GM19193 (cell line): ENCODE data around the gene SLC25A25.
A peak's percentile ranks its signal among the peaks of the same experiment; 100 is the strongest.

Experiments
- POLR2A ChIP-seq: IDR thresholded peaks from 4 replicates; pipeline ENCODE4 v1.6.1; 2011; ENCODE audit not compliant: insufficient read depth, insufficient read length; ENCODE audit errors: extremely low read depth

Gene SLC25A25

GRCh38 chr9:128067645-128068385 lies at the start of gene SLC25A25:
Gene SLC25A25 (plus strand): TSS chr9:128068232. CDS start chr9:128068320, 88 bp downstream.
- TF ChIP-seq POLR2A: peak; percentile 69

- TF ChIP-seq POLR2A: no peak
Measured at GRCh38 chr9:128020692-128021091, 47.3 kb upstream of the SLC25A25 start.

GRCh38 chr9:128021098-128021497 lies 46.9 kb upstream of the SLC25A25 start:
- no peak for TF ChIP-seq POLR2A

- no peak for TF ChIP-seq POLR2A
Measured at GRCh38 chr9:128022886-128023285, 45.1 kb upstream of the SLC25A25 start.

- TF ChIP-seq POLR2A: no peak
Measured at GRCh38 chr9:128024761-128025308, 43.2 kb upstream of the SLC25A25 start.

- no peak for TF ChIP-seq POLR2A
Measured at GRCh38 chr9:128025736-128026135, 42.3 kb upstream of the SLC25A25 start.

GRCh38 chr9:128026255-128026772 lies 41.7 kb upstream of the SLC25A25 start:
- peak; percentile 34 for TF ChIP-seq POLR2A

GRCh38 chr9:128026773-128027541 lies 41.1 kb upstream of the SLC25A25 start:
- TF ChIP-seq POLR2A: no peak

- TF ChIP-seq POLR2A: no peak
Measured at GRCh38 chr9:128027705-128028104, 40.3 kb upstream of the SLC25A25 start.

- TF ChIP-seq POLR2A: no peak
Measured at GRCh38 chr9:128033609-128034008, 34.4 kb upstream of the SLC25A25 start.

- no peak for TF ChIP-seq POLR2A
Measured at GRCh38 chr9:128034821-128035652, 33.0 kb upstream of the SLC25A25 start.

GRCh38 chr9:128042043-128042442 lies 26.0 kb upstream of the SLC25A25 start:
- no peak for TF ChIP-seq POLR2A

- no peak for TF ChIP-seq POLR2A
Measured at GRCh38 chr9:128043467-128043868, 24.6 kb upstream of the SLC25A25 start.

GRCh38 chr9:128045831-128046230 lies 22.2 kb upstream of the SLC25A25 start:
- no peak for TF ChIP-seq POLR2A

- no peak for TF ChIP-seq POLR2A
Measured at GRCh38 chr9:128047231-128047630, 20.8 kb upstream of the SLC25A25 start.
